ENCODE data around the gene TSPAN10. TPM values are rescaled to one million over a fixed set of nuclear protein-coding genes. Genes with fewer than 3 reads are reported as not detected.

The TSPAN10 gene
- total and polyA plus RNA-seq, 7 experiments from 2014 or later, result 0.32 to 1.9 (median 0.51) TPM

GRCh38 chr17:81650951-81651350, 14.0 kb downstream of the TSPAN10 start:
- ChIA-PET CTCF (no interaction called here), POLR2A (no interaction called here)
- Histone ChIP-seq H3K4me1 (ENCODE audit: control insufficient read depth in 2 of 2, insufficient read depth in 2 of 2, low read length in 2 of 2) (peaks cover 0 to 5% of the 10 kb centered on the region in 2 donors), H3K4me3 (ENCODE audit: low read length) (no peak overlapping the region), H3K27me3 (ENCODE audit: control insufficient read depth in 2 of 2, insufficient read depth in 2 of 2, low read length in 2 of 2) (peaks cover 0 to 8% of the 10 kb centered on the region in 2 donors), H3K27ac (ENCODE audit: low read depth, low read length) (no peak overlapping the region), H3K36me3 (ENCODE audit: control insufficient read depth in 2 of 3, insufficient read depth in 3 of 3, low read length in 3 of 3) (no peaks in the 10 kb centered on the region), H3K9me3 (ENCODE audit: control insufficient read depth in 2 of 3, low read length in 3 of 3) (peaks cover 0 to 11% (median 0%) of the 10 kb centered on the region in 3 experiments)
- H3K4me3 Mint-ChIP-seq, result no peak overlapping the region
- intact Hi-C loops (cut with micrococcal nuclease), result no loop called here
- DNase-seq, result no peak
- no peak overlapping the region for H3K27ac Mint-ChIP-seq
- H3K36me3 Mint-ChIP-seq, result peaks cover 0 to 6% (median 0%) of the 10 kb centered on the region in 5 donors
- peaks cover 0 to 14% (median 0%) of the 10 kb centered on the region in 11 donors for H3K9me3 Mint-ChIP-seq
- H3K27me3 Mint-ChIP-seq, result peaks cover 4 to 27% (median 15%) of the 10 kb centered on the region in 5 donors
- no peak for ATAC-seq
- H3K4me1 Mint-ChIP-seq, result peaks cover 8 to 24% (median 16%) of the 10 kb centered on the region in 7 donors

- peak overlapping the region in 5 of 10 donors; percentile 27 to 56 (median 39) for H3K4me3 Mint-ChIP-seq
- DNase-seq (no peak), ATAC-seq (no peak)
- peak overlapping the region in 1 of 9 donors; percentile 23 for H3K27ac Mint-ChIP-seq
- H3K27me3 ChIP-seq (ENCODE audit: control insufficient read depth in 2 of 2, insufficient read depth in 2 of 2, low read length in 2 of 2), result peaks cover 0 to 8% of the 10 kb centered on the region in 2 donors
- peaks cover 8 to 24% (median 17%) of the 10 kb centered on the region in 7 donors for H3K4me1 Mint-ChIP-seq
- peaks cover 0 to 11% (median 0%) of the 10 kb centered on the region in 3 experiments for H3K9me3 ChIP-seq (ENCODE audit: control insufficient read depth in 2 of 3, low read length in 3 of 3)
- ChIA-PET POLR2A (no interaction called here), CTCF (no interaction called here)
- no peaks in the 10 kb centered on the region for H3K36me3 ChIP-seq (ENCODE audit: control insufficient read depth in 2 of 3, insufficient read depth in 3 of 3, low read length in 3 of 3)
- peaks cover 0 to 14% (median 0%) of the 10 kb centered on the region in 11 donors for H3K9me3 Mint-ChIP-seq
- no peak overlapping the region for H3K4me3 ChIP-seq (ENCODE audit: low read length)
- no peak overlapping the region for H3K27ac ChIP-seq (ENCODE audit: low read depth, low read length)
- H3K36me3 Mint-ChIP-seq, result peaks cover 0 to 6% (median 0%) of the 10 kb centered on the region in 5 donors
- intact Hi-C loops (cut with micrococcal nuclease), result no loop called here
- H3K4me1 ChIP-seq (ENCODE audit: control insufficient read depth in 2 of 2, insufficient read depth in 2 of 2, low read length in 2 of 2), result peaks cover 0 to 5% of the 10 kb centered on the region in 2 donors
- peaks cover 4 to 26% (median 15%) of the 10 kb centered on the region in 5 donors for H3K27me3 Mint-ChIP-seq
Measured at GRCh38 chr17:81651692-81652091, 14.7 kb downstream of the TSPAN10 start.

DNA sequence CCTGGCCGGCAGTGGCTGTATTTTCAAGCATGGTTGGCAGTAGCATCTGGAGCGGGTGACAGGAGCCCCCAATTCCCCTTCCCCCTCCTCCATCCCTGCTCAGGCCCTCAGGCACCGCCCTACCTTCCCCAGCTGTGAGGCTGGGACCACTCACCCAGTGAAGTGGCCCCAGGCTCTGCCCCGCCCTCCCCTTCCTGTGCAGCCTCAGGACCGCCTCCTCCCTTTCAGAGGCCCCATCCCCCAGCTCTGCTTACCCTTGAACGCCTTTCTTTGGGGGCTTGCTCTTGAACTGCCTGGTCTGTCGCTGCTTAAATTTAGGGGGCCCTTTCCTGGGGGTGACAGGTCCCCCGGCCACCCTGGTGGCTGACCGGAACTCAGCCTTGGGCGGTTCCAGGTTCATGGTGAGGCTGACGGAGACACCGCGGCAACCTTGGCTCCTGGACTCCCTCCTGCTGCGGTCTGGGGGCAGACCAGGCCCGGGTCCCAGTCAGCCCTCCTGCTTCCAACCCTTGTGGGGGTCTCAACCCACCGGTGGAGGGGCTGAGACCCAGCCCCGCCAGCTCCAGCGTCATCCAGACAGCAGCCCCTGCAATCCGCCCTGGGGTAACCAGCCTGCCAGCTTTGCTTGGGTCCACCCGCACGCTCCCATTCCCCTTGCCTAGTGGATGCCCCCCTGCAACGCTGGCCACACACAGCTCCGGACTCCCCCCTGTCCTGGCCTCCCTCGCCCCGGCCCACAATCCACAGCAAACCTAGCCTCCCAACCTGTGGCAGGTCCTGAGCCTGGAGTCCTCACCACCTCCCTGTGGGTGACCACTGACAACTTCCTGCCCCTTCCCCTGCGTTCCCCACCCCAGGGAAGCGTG, 16.1 kb downstream of the TSPAN10 start:
- Histone ChIP-seq H3K4me3 (ENCODE audit: low read length) (no peak overlapping the region), H3K4me1 (ENCODE audit: control insufficient read depth in 2 of 2, insufficient read depth in 2 of 2, low read length in 2 of 2) (peaks cover 0 to 5% of the 10 kb centered on the region in 2 donors), H3K36me3 (ENCODE audit: control insufficient read depth in 2 of 3, insufficient read depth in 3 of 3, low read length in 3 of 3) (no peaks in the 10 kb centered on the region), H3K9me3 (ENCODE audit: control insufficient read depth in 2 of 3, low read length in 3 of 3) (peaks cover 0 to 11% (median 0%) of the 10 kb centered on the region in 3 experiments), H3K27ac (ENCODE audit: low read depth, low read length) (no peak overlapping the region), H3K27me3 (ENCODE audit: control insufficient read depth in 2 of 2, insufficient read depth in 2 of 2, low read length in 2 of 2) (peaks cover 0 to 8% of the 10 kb centered on the region in 2 donors)
- peaks cover 0 to 6% (median 0%) of the 10 kb centered on the region in 5 donors for H3K36me3 Mint-ChIP-seq
- peaks cover 0 to 14% (median 0%) of the 10 kb centered on the region in 11 donors for H3K9me3 Mint-ChIP-seq
- intact Hi-C loops (cut with micrococcal nuclease), result no loop called here
- peaks cover 4 to 22% (median 15%) of the 10 kb centered on the region in 5 donors for H3K27me3 Mint-ChIP-seq
- ChIA-PET POLR2A (interaction anchor here (0.6 to 2.0 kb wide), 3 partner anchors 10 to 1178 kb away, joined by 3 to 8 read pairs (median 3); no protein-coding TSS in a partner anchor), CTCF (no interaction called here)
- H3K4me3 Mint-ChIP-seq, result peak overlapping the region; percentile 44 to 93 (median 72)
- H3K27ac Mint-ChIP-seq, result peak overlapping the region in 8 of 9 donors; percentile 9 to 89 (median 64)
- DNase-seq, result peak in 1 of 9 donors; percentile 38
- peaks cover 8 to 32% (median 20%) of the 10 kb centered on the region in 7 donors for H3K4me1 Mint-ChIP-seq
- peak; percentile 52 for ATAC-seq

- no peak overlapping the region for H3K27ac Mint-ChIP-seq
- no peak overlapping the region for H3K27ac ChIP-seq (ENCODE audit: low read depth, low read length)
- peaks cover 8 to 32% (median 22%) of the 10 kb centered on the region in 7 donors for H3K4me1 Mint-ChIP-seq
- H3K9me3 Mint-ChIP-seq, result no peaks in the 10 kb centered on the region
- H3K36me3 ChIP-seq (ENCODE audit: control insufficient read depth in 2 of 3, insufficient read depth in 3 of 3, low read length in 3 of 3), result no peaks in the 10 kb centered on the region
- peaks cover 0 to 8% of the 10 kb centered on the region in 2 donors for H3K27me3 ChIP-seq (ENCODE audit: control insufficient read depth in 2 of 2, insufficient read depth in 2 of 2, low read length in 2 of 2)
- H3K4me1 ChIP-seq (ENCODE audit: control insufficient read depth in 2 of 2, insufficient read depth in 2 of 2, low read length in 2 of 2), result peaks cover 0 to 5% of the 10 kb centered on the region in 2 donors
- intact Hi-C loops (cut with micrococcal nuclease), result no loop called here
- H3K36me3 Mint-ChIP-seq, result peaks cover 0 to 6% (median 0%) of the 10 kb centered on the region in 5 donors
- no peaks in the 10 kb centered on the region for H3K9me3 ChIP-seq (ENCODE audit: control insufficient read depth in 2 of 3, low read length in 3 of 3)
- POLR2A ChIA-PET, result interaction anchor here (1.1 kb wide), 1 partner anchor 28 kb away, joined by 3 read pairs; the partner anchor contains the start of genes ARL16 and HGS
- no peak overlapping the region for H3K4me3 ChIP-seq (ENCODE audit: low read length)
- DNase-seq, result no peak
- CTCF ChIA-PET, result no interaction called here
- peaks cover 0 to 11% (median 5%) of the 10 kb centered on the region in 5 donors for H3K27me3 Mint-ChIP-seq
- ATAC-seq, result no peak
- no peak overlapping the region for H3K4me3 Mint-ChIP-seq
Measured at GRCh38 chr17:81655378-81656117, 18.6 kb downstream of the TSPAN10 start.

DNA sequence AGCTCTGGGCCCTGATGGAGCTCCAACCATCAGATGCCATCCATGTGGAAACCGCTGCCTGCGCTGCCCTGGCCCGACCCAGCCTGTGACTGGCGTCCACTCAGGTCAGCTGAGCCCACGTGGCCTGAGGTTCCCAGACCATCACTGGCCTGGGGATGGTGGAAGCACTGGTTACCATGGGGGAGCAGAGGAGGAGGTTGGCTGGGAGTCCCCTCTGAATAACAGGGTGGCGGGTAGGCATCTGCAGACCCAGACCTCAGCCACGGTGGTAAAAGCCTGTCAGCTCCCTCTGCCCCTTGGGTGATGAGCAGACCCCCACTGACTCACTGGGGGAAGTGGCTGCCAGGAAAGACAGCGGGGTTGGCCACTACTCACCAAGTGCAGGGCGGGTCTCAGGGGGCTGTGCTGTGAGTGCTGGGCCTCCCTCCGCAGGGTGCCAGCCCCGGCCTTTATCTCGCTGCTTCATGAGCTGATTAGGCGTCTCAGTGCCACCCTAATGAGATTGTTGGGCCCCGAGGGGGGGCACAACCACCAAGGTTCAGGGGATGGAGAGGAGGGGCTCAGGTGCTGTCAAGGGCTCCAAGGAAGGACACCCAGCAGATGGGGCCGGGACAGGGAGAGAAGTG, 19.2 kb downstream of the TSPAN10 start, which contains the start of gene PDE6G:
TSS of gene PDE6G (minus strand) at position 425 of the 626 bp plus-strand sequence. CDS start 3,237 bp downstream, outside the sequence.
- Histone ChIP-seq H3K36me3 (ENCODE audit: control insufficient read depth in 2 of 3, insufficient read depth in 3 of 3, low read length in 3 of 3) (no peaks in the 10 kb centered on the region), H3K27me3 (ENCODE audit: control insufficient read depth in 2 of 2, insufficient read depth in 2 of 2, low read length in 2 of 2) (peaks cover 0 to 4% of the 10 kb centered on the region in 2 donors), H3K4me1 (ENCODE audit: control insufficient read depth in 2 of 2, insufficient read depth in 2 of 2, low read length in 2 of 2) (peaks cover 0 to 5% of the 10 kb centered on the region in 2 donors), H3K9me3 (ENCODE audit: control insufficient read depth in 2 of 3, low read length in 3 of 3) (no peaks in the 10 kb centered on the region), H3K4me3 (ENCODE audit: low read length) (no peak within 1 kb of the TSS), H3K27ac (ENCODE audit: low read depth, low read length) (no peak within 1 kb of the TSS)
- ChIA-PET CTCF (no interaction called here), POLR2A (interaction anchor here (0.7 to 1.1 kb wide), 3 partner anchors 27 to 274 kb away, joined by 3 to 4 read pairs (median 3); partner anchors contain the start of genes ARL16 and HGS)
- Mint-ChIP-seq H3K4me3 (peak within 1 kb of the TSS in 1 of 10 donors; percentile 41), H3K36me3 (peaks cover 0 to 6% (median 0%) of the 10 kb centered on the region in 5 donors), H3K4me1 (peaks cover 8 to 37% (median 25%) of the 10 kb centered on the region in 7 donors), H3K9me3 (no peaks in the 10 kb centered on the region), H3K27ac (peak within 1 kb of the TSS in 2 of 9 donors; percentile 14 to 57), H3K27me3 (peaks cover 0 to 8% (median 5%) of the 10 kb centered on the region in 5 donors)
- intact Hi-C loops (cut with micrococcal nuclease), result no loop called here
- no peak for ATAC-seq
- DNase-seq, result no peak

- CTCF ChIA-PET, result no interaction called here
Measured at GRCh38 chr17:81656835-81657234, 19.8 kb downstream of the TSPAN10 start.

More at GRCh38 chr17:81656835-81657234, 19.8 kb downstream of the TSPAN10 start:
- peaks cover 0 to 4% of the 10 kb centered on the region in 2 donors for H3K27me3 ChIP-seq (ENCODE audit: control insufficient read depth in 2 of 2, insufficient read depth in 2 of 2, low read length in 2 of 2)
- H3K27ac ChIP-seq (ENCODE audit: low read depth, low read length), result no peak overlapping the region
- DNase-seq, result no peak
- POLR2A ChIA-PET, result interaction anchor here (0.7 to 1.1 kb wide), 4 partner anchors 9 to 274 kb away, joined by 3 to 4 read pairs (median 3); partner anchors contain the start of genes ARL16 and HGS
- Mint-ChIP-seq H3K4me3 (peak overlapping the region in 1 of 10 donors; percentile 41), H3K4me1 (peaks cover 5 to 37% (median 23%) of the 10 kb centered on the region in 7 donors), H3K9me3 (no peaks in the 10 kb centered on the region), H3K27ac (peak overlapping the region in 2 of 9 donors; percentile 14 to 57), H3K36me3 (peaks cover 0 to 4% (median 0%) of the 10 kb centered on the region in 5 donors), H3K27me3 (peaks cover 0 to 5% (median 2%) of the 10 kb centered on the region in 5 donors)
- H3K4me1 ChIP-seq (ENCODE audit: control insufficient read depth in 2 of 2, insufficient read depth in 2 of 2, low read length in 2 of 2), result peaks cover under 1 to 5% of the 10 kb centered on the region in 2 donors
- no peaks in the 10 kb centered on the region for H3K36me3 ChIP-seq (ENCODE audit: control insufficient read depth in 2 of 3, insufficient read depth in 3 of 3, low read length in 3 of 3)
- ATAC-seq, result no peak
- intact Hi-C loops (cut with micrococcal nuclease), result no loop called here
- H3K4me3 ChIP-seq (ENCODE audit: low read length), result no peak overlapping the region
- H3K9me3 ChIP-seq (ENCODE audit: control insufficient read depth in 2 of 3, low read length in 3 of 3), result no peaks in the 10 kb centered on the region
